Measurements from ENCODE around the gene TTC38. TPM values are rescaled to one million over a fixed set of nuclear protein-coding genes. Genes with fewer than 3 reads are reported as not detected.

TTC38 gene
- polyA plus RNA-seq, 1 donor from 2014 or later, result 1.4 TPM

DNA sequence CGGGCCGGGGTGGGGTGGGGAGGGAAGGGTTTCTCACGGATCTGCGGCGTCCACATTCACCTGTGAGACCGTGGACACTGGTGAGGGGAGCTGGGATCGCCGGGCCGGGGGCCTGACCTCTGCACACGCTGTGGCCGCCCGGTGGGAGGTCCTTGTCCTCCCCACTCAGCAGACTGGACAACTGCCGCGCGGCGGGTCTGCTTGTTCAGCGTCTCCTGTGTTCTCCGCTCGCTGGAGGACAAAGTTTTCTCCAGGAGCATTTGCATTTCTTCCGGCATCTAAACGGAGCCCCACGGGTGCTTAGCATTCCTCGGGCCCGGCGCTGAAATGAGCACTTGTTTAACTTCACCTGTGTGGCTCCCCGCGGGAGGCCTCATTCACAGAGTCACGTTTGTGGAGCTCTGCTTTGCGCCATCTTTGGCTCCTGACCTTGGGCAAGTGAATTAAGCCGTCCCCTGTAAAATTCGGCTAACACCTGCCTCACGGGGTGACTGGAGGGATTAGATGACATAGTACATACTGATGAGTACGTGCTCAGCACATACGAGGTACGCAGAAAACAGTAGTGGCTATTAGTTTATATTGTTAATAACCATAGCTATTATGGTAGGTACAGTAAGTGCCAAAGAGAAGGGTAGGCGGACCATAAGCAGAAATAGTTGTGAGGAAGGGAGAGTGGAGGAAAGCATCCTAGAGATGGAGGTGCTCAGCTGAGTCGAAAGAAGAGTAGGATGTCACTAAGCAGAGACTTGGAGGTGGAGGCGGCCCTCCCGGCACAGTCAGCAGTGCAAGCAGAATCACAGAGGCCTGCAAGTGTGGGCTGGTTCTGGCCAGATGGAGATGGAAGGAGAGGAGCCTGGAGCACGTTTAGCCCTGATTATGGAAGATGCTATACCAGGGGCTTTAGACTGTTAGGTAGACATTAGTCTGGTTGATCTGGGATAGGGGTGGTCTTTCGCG, 68.6 kb downstream of the TTC38 start:
- Histone ChIP-seq H3K4me3 (ENCODE audit: low read length) (peak overlapping the region; percentile 77), H3F3A (ENCODE audit: insufficient read depth, low read length, poor library complexity, severe bottlenecking) (no peaks in the 10 kb centered on the region), H2AFZ (ENCODE audit: low read depth, low read length) (peak overlapping the region; percentile 74), H3K79me2 (replicated peaks; ENCODE audit: insufficient read depth, low read length) (peaks cover 17% of the 10 kb centered on the region), H3K27me3 (ENCODE audit: insufficient read depth, low read depth, low read length) (no peaks in the 10 kb centered on the region), H3K27ac (ENCODE audit: low read length) (peak overlapping the region; percentile 67), H3K9me2 (ENCODE audit: insufficient read depth, low read length) (no peaks in the 10 kb centered on the region), H3K36me3 (ENCODE audit: insufficient read depth, low read length) (peaks cover 5% of the 10 kb centered on the region), H3K9me3 (ENCODE audit: low read length) (no peaks in the 10 kb centered on the region), H3K4me2 (ENCODE audit: low read length) (peak overlapping the region; percentile 85), H3K9ac (ENCODE audit: low read length) (peak overlapping the region; percentile 87), H4K20me1 (ENCODE audit: insufficient read depth) (no peaks in the 10 kb centered on the region)
- no peak for TF ChIP-seq TAF1 (IDR thresholded peaks at IDR 0.05; ENCODE audit: low read depth)
- TF ChIP-seq EZH2 (IDR thresholded peaks at IDR 0.05; ENCODE audit: borderline replicate concordance, insufficient read depth, low read length, poor library complexity, severe bottlenecking), result no peak
- TF ChIP-seq RAD21 (conservative IDR thresholded peaks at IDR 0.05), result no peak
- TF ChIP-seq, protein P1, sequence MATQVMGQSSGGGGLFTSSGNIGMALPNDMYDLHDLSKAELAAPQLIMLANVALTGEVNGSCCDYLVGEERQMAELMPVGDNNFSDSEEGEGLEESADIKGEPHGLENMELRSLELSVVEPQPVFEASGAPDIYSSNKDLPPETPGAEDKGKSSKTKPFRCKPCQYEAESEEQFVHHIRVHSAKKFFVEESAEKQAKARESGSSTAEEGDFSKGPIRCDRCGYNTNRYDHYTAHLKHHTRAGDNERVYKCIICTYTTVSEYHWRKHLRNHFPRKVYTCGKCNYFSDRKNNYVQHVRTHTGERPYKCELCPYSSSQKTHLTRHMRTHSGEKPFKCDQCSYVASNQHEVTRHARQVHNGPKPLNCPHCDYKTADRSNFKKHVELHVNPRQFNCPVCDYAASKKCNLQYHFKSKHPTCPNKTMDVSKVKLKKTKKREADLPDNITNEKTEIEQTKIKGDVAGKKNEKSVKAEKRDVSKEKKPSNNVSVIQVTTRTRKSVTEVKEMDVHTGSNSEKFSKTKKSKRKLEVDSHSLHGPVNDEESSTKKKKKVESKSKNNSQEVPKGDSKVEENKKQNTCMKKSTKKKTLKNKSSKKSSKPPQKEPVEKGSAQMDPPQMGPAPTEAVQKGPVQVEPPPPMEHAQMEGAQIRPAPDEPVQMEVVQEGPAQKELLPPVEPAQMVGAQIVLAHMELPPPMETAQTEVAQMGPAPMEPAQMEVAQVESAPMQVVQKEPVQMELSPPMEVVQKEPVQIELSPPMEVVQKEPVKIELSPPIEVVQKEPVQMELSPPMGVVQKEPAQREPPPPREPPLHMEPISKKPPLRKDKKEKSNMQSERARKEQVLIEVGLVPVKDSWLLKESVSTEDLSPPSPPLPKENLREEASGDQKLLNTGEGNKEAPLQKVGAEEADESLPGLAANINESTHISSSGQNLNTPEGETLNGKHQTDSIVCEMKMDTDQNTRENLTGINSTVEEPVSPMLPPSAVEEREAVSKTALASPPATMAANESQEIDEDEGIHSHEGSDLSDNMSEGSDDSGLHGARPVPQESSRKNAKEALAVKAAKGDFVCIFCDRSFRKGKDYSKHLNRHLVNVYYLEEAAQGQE (IDR thresholded peaks at IDR 0.05; ENCODE audit: borderline replicate concordance), result no peak
- no peak for TF ChIP-seq EP300 (conservative IDR thresholded peaks at IDR 0.05; ENCODE audit: poor library complexity, severe bottlenecking)
- no peak for TF ChIP-seq SMC3 (conservative IDR thresholded peaks at IDR 0.05; ENCODE audit: poor library complexity)
- TF ChIP-seq MXI1 (conservative IDR thresholded peaks at IDR 0.05; ENCODE audit: poor library complexity, severe bottlenecking), result no peak
- TF ChIP-seq, protein P2, sequence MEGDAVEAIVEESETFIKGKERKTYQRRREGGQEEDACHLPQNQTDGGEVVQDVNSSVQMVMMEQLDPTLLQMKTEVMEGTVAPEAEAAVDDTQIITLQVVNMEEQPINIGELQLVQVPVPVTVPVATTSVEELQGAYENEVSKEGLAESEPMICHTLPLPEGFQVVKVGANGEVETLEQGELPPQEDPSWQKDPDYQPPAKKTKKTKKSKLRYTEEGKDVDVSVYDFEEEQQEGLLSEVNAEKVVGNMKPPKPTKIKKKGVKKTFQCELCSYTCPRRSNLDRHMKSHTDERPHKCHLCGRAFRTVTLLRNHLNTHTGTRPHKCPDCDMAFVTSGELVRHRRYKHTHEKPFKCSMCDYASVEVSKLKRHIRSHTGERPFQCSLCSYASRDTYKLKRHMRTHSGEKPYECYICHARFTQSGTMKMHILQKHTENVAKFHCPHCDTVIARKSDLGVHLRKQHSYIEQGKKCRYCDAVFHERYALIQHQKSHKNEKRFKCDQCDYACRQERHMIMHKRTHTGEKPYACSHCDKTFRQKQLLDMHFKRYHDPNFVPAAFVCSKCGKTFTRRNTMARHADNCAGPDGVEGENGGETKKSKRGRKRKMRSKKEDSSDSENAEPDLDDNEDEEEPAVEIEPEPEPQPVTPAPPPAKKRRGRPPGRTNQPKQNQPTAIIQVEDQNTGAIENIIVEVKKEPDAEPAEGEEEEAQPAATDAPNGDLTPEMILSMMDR (IDR thresholded peaks at IDR 0.05; ENCODE audit: poor library complexity, severe bottlenecking), result no peak
- no peak for TF ChIP-seq POLR2AphosphoS5 (IDR thresholded peaks at IDR 0.05)

DNA sequence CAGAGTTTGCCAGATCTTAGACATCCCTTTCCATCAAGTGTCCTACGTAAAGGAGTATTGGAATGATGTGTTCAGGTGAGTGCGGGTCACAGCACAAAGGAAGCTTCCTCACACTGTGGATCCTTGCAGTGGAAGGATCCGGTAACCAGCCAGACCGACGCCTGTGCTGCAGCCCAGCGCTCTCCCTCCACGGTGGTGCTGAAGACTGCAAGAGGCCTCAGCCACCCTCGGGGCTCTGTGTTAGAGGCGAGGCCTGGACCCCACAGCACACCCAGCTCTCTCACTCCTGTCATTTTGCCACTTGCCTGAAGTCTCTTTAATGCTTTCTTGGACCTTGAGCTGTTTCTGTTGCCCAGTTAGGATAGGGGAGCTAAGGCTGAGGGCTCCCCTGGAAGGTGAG, 70.1 kb downstream of the TTC38 start:
- H3K79me2 ChIP-seq (replicated peaks; ENCODE audit: insufficient read depth, low read length), result peaks cover 17% of the 10 kb centered on the region
- H3K9ac ChIP-seq (ENCODE audit: low read length), result no peak overlapping the region
- no peak overlapping the region for H3K27ac ChIP-seq (ENCODE audit: low read length)

More for the DNA sequence above, 70.1 kb downstream of the TTC38 start:
- Histone ChIP-seq H3K9me3 (ENCODE audit: low read length) (no peaks in the 10 kb centered on the region), H2AFZ (ENCODE audit: low read depth, low read length) (no peak overlapping the region), H3K9me2 (ENCODE audit: insufficient read depth, low read length) (no peaks in the 10 kb centered on the region), H3K4me3 (ENCODE audit: low read length) (peak overlapping the region; percentile 77), H3K36me3 (ENCODE audit: insufficient read depth, low read length) (peaks cover 5% of the 10 kb centered on the region), H3K27me3 (ENCODE audit: insufficient read depth, low read depth, low read length) (no peaks in the 10 kb centered on the region), H3K4me2 (ENCODE audit: low read length) (no peak overlapping the region), H3F3A (ENCODE audit: insufficient read depth, low read length, poor library complexity, severe bottlenecking) (no peaks in the 10 kb centered on the region), H4K20me1 (ENCODE audit: insufficient read depth) (no peaks in the 10 kb centered on the region)
- no peak for TF ChIP-seq POLR2AphosphoS5 (IDR thresholded peaks at IDR 0.05)
- TF ChIP-seq TAF1 (IDR thresholded peaks at IDR 0.05; ENCODE audit: low read depth), result no peak
- TF ChIP-seq RAD21 (conservative IDR thresholded peaks at IDR 0.05), result no peak
- no peak for TF ChIP-seq EZH2 (IDR thresholded peaks at IDR 0.05; ENCODE audit: borderline replicate concordance, insufficient read depth, low read length, poor library complexity, severe bottlenecking)

Data from neural cell (in vitro differentiated cells).